ENCODE measurements around the gene RAD51B.
"Not testable (repeated sequence)": the region's sequence is repeated elsewhere in the genome, so short reads cannot be mapped to it uniquely, and the experiment has no call there.

Gene RAD51B

DNA sequence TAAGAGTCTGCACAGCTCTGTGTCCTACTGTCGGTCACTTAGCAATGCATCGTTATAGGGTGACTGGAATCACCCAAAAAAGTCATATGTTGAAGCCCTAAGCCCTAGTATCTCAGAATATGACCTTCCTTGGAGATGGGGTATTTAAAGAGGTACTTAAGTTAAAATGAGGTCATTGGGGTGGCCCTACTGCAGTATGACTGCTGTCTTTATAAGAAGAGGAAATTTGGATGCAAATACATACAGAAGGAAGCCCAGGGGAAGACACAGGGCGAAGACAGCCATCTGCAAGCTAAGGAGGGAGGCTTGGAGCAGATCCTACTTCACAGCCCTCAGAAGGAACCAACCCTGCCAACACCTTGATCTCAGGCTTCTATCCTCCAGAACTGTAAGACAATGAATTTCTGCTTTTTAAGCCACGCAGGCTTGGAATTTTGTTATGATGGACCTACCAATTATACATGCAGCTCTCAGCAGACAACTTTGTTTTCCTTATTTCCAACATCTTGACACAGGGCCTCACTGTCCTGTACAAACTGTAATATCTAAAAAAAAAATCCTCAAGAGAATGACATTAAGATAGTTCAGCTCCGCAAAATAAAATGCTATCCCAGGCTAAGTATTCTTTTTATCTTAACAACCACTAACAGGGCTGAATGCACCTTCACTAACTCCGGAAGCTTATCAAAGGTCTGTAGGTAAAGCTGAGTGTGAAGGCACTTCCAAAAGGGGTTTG lies 932.9 kb downstream of the RAD51B start:
- no peak for DNase-seq (ENCODE audit: low read depth in 2 of 2, low spot score in 1 of 2)

DNA sequence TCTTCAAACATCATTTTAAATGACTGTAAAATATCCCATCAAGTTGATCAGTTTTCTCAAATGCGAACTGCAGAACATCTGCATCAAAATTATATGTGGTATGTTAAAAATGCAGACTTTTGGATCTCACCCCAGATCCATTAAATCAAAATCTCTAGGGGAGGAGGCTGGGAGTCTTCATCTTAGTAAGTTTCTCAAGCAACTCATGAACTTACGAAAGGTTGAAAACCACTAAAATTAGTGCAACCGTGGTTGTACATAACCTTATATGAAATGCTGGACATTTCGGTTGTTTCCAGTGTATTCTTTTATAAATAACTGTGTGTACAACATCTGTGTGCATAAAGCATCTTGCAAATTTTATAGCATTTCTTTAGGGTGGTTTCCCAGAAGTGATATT lies 934.1 kb downstream of the RAD51B start:
- DNase-seq (ENCODE audit: low read depth in 2 of 2, low spot score in 1 of 2) = no peak

- no peak for DNase-seq (ENCODE audit: low read depth in 2 of 2, low spot score in 1 of 2)
These were observed 935.4 kb downstream of the RAD51B start for GRCh38 chr14:68755016-68755353.

- DNase-seq (ENCODE audit: low read depth in 2 of 2, low spot score in 1 of 2) = no peak
These were observed 936.5 kb downstream of the RAD51B start for GRCh38 chr14:68756000-68756481.

DNA sequence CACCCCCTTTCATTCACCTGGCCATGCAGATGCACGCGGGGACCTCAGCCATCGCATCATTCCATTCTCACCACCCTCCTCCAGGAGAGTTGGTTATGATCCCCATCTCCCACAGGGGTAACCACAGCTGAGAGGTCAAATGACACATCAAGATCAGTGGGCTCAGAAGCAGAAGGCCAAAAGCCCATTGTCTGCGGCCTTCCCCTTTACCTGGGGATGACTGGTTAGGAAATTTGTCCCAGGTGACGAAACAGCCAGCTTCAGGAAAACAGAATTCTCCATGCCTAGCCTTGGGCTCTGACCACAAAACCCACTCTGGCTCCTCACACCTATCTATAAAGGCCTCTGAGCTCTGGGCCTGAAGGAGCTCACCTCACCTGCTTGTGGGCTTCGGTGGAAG lies 937.2 kb downstream of the RAD51B start:
- no peak for DNase-seq (ENCODE audit: low read depth in 2 of 2, low spot score in 1 of 2)

- DNase-seq (ENCODE audit: low read depth in 2 of 2, low spot score in 1 of 2) = no peak
These were observed 938.1 kb downstream of the RAD51B start for GRCh38 chr14:68757618-68758081.

GRCh38 chr14:68758301-68758700 lies 938.7 kb downstream of the RAD51B start:
- DNase-seq (ENCODE audit: low read depth in 2 of 2, low spot score in 1 of 2) = no peak

DNA sequence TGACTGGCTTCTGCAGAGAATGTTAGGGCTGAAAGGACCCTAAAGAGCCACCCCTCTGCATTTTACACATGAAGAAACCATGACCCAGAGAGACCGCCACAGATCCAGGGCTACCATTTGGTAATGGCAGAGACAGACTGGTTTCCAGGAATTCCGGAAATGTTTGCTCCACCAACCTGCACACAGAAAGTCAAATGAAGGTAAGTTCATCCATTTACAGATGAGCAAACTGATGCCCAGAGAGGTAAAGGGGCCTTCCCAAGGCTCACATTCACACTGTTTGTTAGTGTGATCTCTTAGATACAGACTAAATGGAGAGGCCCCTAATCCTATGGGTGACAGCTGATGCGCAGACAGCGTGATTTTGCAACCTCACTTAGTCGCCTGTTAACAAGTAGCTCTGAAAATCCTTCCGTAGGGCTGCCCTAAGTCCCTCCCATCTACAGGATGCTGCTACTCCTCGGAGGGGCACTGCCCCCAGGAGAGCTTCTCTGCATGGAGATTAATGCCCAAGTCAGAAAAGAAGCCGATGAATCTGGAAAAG lies 939.5 kb downstream of the RAD51B start:
- no peak for DNase-seq (ENCODE audit: low read depth in 2 of 2, low spot score in 1 of 2)

DNA sequence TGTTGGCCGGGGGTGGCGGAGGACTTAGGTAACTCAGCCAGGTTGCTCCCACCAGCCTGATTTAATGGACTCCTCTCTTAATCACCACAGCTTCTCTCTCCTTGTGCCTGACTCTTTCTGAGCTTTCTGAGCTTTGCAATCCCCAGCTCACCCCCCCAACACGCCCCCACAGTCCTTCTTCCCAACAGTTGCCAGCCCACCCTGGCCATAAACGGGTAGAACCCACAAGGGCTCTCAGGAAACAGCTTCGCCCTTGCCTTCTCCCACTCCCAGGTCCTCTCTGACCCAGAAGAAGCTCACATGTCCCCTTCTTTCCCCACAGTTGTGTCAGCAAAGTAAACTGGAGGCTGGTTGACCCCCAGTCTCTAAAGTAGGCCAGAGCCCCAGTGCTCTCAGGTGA lies 940.4 kb downstream of the RAD51B start:
- DNase-seq (ENCODE audit: low read depth in 2 of 2, low spot score in 1 of 2) = no peak

- DNase-seq (ENCODE audit: low read depth in 2 of 2, low spot score in 1 of 2) = no peak
These were observed 941.2 kb downstream of the RAD51B start for GRCh38 chr14:68760761-68761160.

GRCh38 chr14:68761391-68761790 lies 941.8 kb downstream of the RAD51B start:
- no peak for DNase-seq (ENCODE audit: low read depth in 2 of 2, low spot score in 1 of 2)

DNA sequence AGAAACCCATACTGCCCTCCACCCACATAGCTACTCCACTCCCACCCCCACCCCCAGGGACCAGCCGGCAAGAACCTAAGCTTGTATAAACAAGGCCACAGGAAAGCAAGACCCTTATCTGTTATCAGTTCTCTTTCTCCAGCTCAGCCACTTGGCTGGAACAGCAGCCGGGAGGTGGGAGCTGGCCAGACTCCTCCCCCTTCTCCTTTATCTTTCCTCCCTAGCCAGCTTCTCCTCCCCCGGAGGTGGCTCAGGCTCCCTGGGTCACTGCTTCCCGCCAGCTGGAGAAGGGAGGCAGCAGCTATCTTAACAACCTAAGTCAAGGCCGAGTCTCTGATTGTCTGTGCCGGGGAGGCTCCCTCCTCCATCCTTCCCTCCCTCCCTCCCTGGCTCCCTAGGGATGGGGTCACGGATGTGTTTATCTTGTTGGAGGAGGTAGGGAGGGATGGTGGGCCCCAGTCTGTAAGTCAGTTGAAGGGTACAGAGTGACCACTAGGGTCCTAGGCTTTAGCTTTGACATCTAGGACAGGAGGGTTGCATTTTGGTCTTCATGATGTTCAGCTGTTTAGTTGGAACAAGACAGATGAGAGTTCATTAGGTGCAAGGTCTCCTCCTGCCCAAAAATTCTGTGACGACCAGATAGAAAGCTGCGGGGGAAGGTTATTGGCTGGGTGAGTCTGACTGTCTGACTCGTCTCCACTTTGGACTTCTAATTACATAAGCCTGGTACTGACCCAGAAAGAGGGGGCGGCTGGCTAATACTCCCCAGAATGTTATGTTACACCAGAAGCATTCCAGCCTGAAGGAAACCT lies 943.6 kb downstream of the RAD51B start:
- no peak for DNase-seq (ENCODE audit: low read depth in 2 of 2, low spot score in 1 of 2)

DNA sequence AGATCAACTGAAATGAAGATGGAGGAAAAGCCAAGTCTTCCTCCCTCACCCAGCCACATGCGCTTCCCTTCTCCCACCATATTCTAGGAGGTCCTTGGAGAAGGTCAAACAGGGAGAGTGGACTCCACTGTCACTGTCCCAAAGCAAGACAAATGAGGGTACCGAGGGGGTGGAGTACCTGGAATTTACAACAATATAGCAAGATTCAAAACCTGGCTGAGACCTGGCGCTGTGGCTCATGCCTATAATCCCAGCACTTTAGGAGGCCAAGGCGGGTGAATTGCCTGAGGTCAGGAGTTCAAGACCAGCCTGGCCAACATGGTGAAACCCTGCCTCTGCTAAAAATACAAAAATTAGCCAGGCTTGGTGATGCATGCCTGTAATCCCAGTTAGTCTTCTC lies 944.3 kb downstream of the RAD51B start:
- DNase-seq (ENCODE audit: low read depth in 2 of 2, low spot score in 1 of 2) = not testable (repeated sequence)

GRCh38 chr14:68766299-68767247 lies 947.0 kb downstream of the RAD51B start:
- no peak for DNase-seq (ENCODE audit: low read depth in 2 of 2, low spot score in 1 of 2)

- no peak for DNase-seq (ENCODE audit: low read depth in 2 of 2, low spot score in 1 of 2)
These were observed 947.7 kb downstream of the RAD51B start for GRCh38 chr14:68767248-68767645.

DNA sequence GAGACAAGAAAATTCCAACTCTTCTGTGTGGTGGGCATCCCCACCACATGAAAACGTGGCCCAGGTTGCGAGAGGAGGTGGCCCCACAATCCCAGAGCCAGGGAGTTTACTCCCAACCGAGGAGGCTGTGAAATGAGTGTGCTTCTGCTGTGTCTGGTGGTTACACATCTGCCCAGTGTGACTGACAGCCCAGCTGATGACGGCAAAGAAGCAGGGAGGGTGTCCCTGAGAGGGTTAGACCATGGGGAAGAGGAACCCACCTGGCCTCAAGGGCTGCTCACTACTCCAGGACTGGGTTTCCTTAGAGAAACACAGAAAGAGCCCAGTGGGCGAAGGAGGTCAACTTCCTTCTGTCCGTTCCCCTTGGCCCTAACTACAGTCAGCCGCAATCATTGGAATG lies 948.7 kb downstream of the RAD51B start:
- no peak for DNase-seq (ENCODE audit: low read depth in 2 of 2, low spot score in 1 of 2)

DNA sequence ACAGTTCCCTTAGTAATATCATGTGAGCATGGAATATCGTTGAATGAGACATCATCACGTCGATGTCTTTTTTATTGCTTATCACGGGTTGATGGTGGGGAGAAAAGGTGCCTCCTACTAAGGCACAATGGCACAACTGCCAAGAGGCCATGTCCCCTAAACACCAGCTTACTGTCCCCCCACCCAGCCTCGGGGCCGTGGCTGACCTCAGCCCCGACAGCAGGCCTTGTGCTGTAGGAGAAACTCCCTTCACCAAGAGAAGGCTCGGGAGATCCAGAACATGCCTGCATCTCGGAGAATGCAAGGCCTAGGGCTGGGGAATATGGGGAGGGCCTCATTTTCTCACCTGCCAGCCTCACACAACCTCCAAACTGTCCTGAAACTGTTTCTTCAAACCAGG lies 950.5 kb downstream of the RAD51B start:
- no peak for DNase-seq (ENCODE audit: low read depth in 2 of 2, low spot score in 1 of 2)

DNA sequence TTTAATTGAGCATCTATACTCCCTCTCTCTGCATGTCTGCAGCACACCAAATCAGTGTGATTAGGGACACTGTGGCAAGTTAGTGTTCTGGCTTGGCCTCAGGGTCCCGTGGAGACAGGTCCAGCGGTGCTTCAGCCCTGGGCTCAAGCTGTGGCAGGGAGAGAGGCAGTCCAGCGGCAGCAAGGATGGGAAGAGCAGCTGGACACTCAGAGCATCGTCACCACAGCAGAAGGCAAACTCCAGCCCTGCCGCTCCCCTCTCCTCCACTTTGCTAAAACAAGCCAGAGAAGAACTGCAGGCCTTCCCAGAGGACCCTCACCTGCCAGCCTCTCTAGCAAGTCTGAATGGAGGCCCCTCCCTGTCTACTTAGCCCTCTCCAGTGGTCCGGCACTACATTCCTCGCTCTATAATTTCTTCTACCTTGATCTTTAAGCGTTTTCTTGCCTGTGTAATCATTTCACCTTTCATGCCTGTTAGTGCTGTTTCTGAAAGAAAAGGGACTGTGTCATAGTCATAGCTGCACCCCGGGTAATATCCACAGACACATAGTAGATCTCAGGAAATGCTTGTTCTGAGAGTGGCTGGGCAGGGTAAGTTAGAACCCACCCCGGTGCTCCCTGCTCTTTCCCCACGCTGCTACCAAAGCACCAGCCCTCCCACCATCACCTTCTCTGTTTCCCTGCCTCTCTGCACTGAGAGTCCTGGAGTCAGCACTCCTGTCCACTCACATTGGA lies 951.1 kb downstream of the RAD51B start:
- DNase-seq (ENCODE audit: low read depth in 2 of 2, low spot score in 1 of 2) = no peak

GRCh38 chr14:68771631-68772030 lies 952.1 kb downstream of the RAD51B start:
- DNase-seq (ENCODE audit: low read depth in 2 of 2, low spot score in 1 of 2) = no peak

DNA sequence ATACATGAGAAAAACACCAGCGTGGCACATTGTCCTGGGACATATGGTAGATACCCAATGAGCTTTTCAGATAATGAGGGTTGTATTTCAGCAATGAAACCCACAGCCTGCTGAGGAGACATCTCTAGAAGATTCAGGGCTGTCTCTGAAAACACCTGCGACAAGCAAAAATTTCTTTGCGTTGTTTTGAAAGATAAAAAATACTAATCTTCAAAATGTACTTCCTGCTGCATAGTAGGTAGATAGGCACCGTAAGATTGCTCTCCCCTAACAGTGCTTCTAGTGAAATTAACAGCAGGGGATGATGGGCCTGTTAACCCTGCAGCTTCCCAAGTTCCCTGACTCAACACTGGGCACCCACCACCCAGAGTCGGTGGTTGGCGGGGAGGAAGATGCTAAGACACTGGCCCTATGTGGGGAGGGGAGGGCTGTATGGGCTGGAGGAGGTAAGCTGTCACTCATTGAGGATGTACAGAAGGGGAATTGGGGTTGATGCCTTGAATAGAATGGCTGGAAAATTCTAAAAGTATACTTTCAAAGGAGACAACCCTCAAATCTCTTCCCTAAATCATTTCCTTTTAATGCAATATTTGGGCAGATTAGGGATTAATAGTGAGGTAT lies 953.3 kb downstream of the RAD51B start:
- DNase-seq (ENCODE audit: low read depth in 2 of 2, low spot score in 1 of 2) = no peak
